NCI-H1436 treated with DMSO at 0.1 percent for 48 hours (cell line): Measurements from ENCODE around the gene WIPF2.

Experiments used
- DNase-seq: peaks from one replicate; lab custom pipeline; 2025; lab: John Stamatoyannopoulos, UW

Gene WIPF2, protein sequence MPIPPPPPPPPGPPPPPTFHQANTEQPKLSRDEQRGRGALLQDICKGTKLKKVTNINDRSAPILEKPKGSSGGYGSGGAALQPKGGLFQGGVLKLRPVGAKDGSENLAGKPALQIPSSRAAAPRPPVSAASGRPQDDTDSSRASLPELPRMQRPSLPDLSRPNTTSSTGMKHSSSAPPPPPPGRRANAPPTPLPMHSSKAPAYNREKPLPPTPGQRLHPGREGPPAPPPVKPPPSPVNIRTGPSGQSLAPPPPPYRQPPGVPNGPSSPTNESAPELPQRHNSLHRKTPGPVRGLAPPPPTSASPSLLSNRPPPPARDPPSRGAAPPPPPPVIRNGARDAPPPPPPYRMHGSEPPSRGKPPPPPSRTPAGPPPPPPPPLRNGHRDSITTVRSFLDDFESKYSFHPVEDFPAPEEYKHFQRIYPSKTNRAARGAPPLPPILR

DNA sequence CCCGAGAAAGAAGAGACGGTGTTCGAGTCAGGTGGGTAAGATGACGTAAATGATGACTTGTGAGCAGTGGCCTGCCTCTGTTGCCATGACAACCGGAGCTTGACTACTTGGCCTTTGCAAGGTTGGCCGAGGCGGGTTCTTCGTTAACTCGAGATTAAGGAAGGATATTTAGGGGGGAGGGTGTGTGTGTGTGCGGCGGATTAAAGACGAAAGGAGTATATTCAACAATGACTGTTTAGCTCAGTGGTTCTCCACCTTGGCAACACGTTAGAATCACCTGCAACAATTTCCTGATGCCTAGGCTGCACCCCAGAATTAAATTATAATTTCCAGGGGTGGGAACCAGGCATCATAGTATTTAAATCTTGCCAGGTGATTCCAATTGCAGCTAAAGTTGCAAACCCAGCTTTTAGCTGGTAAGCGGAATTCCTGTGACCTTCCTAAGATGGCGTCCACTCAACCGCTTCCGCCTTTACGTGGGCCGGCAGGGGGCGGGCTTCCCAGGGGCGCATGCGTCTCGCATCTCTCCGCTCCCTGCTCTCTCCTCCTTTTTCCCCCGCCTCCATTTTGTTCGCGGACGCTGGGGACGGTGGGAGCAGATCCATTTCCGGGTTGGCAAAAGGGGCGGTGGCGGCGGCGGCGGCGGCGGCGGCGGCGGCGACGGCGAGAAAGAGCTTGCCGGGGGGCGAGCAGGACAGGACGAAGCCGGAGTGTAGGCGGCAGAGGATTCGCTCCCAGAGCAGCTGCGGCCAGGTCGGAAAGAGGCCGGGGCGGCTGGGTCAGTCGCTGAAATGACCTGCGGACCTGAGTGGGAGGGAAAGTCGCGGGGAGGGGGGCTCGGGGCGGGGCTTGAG lies at the start of gene WIPF2:
WIPF2 (plus strand) TSS at position 565 of the 854 bp plus-strand sequence. CDS start 37,156 bp downstream, outside the sequence.
- peak; percentile 87 for DNase-seq

DNA sequence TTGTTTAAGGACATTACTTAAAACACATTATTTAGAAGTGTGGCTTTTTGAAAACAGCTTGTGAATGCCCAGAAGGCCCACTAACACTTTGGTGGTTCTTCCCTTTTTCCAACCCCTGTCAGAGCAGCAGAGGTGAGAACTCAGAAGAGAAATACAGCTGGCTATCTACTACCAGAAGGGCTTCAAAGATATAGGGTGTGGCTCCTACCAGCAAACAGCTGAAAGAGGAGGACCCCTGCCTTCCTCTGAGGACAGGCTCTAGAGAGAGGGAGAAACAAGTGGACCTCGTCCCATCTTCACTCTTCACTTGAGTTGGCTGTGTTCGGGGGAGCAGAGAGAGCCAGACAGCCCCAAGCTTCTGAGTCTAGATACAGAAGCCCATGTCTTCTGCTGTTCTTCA lies 48.8 kb upstream of the WIPF2 start:
- DNase-seq = no peak

DNA sequence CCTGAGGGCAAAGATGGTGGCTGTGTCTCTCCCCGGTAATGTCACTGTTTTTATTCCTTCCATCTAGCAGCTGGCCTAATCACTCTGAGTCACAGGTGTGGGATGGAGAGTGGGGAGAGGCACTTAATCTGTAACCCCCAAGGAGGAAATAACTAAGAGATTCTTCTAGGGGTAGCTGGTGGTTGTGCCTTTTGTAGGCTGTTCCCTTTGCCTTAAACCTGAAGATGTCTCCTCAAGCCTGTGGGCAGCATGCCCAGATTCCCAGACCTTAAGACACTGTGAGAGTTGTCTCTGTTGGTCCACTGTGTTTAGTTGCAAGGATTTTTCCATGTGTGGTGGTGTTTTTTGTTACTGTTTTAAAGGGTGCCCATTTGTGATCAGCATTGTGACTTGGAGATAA lies 47.4 kb upstream of the WIPF2 start:
- DNase-seq = no peak

DNA sequence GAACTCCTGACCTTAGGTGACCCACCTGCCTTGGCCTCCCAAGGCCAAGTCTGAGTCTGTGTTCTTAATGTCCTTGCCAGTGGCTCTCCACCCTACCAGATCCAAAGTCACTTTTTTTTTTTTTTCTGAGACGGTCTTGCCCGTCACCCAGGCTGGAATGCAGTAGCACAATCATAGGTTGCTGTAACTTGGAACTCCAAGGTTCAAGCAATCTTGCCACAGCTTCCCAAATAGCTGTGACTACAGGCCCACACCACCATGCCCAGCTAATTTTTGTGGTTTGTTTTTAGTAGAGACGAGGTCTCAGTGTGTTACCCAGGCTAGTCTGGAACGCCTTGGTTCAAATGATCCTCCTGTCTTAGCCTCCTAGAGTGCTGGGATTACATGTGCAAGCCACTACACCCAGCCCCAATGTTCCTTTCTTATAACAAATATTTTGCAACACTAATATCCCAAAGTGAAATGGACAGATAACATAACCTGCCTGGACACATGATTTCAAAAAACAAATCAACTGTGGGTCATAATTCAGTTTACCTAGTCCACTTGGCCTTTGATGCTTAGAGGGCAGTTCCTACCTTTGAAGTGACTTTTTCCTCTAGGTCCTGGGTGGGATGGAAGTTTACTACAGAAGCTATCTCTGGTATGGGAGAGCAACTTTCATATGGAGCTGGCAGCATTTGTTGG lies 45.9 kb upstream of the WIPF2 start:
- no peak for DNase-seq

DNA sequence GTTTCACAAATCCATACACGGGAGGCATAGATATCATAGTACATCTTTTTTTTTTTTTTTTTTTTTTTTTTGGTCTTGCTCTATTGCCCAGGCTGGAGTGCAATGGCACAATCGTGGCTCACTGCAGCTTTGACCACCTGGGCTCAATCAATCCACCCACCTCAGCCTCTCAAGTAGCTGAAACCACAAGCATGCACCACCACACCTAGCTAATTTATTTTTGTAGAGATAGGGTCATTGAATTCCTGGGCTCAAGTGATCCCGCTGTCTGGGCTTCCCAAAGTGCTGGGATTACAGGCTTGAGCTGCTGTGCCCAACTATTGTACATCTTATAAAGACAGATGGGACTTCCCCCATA lies 45.3 kb upstream of the WIPF2 start:
- no peak for DNase-seq

DNA sequence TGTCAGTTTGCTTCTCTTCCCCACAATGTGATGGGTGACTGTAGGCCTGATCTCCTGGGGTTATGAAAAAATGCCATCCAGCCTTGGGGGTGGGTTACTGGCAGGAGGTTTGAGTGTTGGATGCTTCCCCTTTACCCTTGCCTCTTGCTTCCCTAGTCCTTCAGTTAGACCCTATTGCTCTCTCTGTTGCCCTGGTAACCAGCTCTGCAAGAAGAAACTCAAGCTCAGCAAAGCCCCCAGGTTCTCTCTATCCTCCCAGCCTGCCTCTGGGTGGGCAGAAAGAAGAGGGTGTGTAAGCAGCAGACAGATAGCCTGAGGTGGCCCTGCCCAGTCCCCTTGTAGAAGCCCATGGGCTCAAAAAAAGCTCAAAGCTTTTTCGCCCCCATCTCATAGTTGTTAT lies 44.6 kb upstream of the WIPF2 start:
- no peak for DNase-seq

DNA sequence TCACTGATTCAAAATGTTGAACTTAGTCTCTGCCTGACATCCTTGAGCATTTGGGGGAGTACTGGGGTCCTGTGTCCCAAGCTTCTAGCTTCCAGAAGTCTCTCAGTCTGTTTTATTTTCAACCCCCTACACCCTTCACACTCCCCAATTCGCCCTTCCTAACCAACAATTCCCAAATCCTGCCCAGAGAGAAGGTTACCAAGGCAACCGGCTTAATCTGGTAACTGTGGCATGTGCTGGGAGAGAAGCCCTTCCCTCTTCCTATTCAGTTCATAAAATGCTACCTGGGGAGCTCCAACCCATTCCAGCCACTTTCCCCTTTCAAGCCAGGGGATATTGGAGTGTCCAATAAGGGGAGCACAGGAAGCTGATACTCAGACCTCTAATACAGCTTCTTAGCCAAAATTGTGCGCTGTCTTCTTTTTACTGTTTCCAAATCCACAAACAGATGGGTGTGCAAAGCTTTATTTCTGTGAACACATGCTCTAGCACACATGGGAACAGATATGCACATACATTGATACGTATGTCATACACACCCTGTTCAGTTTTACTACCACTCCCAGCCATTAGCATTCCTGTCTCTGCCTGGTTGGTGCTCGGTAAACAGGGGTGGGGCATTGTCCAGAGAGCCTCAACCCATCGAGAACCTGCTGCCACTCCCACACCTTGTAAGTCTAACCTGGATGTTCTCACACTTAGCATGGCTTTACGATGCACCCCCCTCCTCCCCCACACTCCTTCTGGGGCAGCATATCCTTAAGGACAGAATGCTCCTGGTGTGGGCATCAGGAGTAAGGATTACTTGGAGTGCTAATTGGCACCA lies 43.0 kb upstream of the WIPF2 start:
- DNase-seq = no peak

DNA sequence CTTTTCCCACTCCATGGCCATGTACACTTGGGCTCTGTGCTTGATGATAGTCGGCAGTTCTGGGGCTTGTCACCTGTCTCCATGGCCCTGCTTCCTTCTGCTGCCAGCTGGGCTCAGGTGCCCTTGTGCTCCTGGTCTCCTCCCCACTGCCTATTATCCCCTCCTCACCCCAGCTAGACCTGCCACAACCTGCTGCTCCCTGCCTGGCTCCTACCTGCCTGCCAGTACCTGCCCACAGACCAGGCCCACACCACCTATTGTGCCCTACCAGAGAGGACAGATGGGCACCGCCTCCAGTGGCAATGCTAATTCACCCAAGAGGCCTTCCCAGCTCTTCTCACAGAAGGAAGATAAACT lies 42.4 kb upstream of the WIPF2 start:
- no peak for DNase-seq

DNA sequence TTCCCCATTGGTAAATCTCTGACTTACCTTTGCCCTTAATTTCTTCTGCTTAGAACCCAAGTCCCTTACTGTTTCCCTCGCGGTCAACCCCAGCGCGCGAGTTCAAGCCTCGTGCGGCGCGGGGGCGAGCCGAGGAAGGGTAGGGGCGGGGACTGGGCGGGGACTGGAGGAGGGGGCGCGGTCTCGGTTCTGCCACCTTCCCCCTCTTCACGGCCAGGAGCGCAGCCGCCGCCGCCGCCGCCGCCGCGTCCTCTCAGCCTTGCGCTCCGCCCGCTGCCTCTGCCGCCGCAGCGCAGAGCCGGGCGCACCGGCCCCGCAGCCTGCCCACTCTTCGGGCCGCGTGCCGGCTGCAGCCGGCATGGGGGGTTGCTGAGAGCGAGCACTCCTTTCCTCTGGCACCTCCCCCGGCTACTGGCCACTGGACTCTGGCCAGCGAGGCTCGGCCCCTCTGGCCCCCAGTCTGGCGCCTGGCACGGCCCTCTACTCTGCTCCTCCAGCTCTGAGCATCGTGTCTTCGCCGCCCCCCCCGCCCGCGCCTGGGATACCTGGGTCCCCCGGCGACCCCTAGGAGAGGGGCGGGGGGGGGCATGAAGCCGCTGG lies 41.7 kb upstream of the WIPF2 start, which contains the start of gene RAPGEFL1:
RAPGEFL1 (plus strand) TSS at position 196 of the 600 bp plus-strand sequence; CDS start at position 588, 392 bp downstream.
- peak; percentile 25 for DNase-seq

DNA sequence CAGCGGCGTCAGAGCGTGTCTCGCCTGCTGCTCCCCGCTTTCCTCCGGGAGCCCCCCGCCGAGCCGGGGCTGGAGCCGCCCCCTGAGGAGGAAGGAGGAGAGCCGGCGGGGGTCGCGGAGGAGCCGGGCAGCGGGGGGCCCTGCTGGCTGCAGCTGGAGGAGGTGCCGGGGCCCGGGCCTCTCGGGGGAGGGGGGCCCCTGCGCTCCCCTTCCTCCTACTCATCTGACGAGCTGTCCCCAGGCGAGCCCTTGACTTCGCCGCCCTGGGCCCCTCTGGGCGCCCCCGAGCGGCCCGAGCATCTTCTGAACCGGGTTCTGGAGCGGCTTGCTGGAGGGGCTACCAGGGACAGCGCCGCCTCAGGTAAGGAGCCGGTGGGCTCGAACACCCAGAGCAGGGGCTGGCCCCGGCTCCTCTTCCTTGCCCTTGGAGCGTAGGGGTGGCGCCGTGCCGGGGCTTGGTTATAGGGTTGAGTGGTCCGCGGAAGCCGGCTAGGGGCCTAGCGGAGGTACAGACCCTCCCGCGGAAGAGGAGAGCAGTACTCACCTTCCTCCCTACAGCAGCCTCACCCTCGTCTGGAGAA lies 41.0 kb upstream of the WIPF2 start:
- DNase-seq = no peak

DNA sequence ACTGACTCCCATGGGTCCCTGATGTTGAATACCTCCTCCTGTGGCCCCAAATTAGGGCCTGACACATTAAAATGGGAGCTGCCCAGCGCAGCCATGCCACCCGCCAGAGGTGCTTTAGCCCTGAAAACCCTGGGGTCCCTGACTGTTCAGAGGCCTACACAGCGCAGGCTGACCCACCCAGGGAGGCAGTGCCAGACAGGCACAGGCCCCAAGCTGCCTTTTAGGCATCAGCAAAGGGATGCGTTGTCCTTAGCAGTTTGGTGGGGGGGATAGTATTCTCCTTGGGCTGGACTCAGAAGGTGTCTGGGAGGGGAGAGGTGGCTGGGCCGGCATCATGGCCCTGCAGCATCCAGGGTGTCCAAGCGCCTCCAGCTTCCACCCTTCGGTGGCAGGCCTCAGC lies 40.4 kb upstream of the WIPF2 start:
- no peak for DNase-seq

DNA sequence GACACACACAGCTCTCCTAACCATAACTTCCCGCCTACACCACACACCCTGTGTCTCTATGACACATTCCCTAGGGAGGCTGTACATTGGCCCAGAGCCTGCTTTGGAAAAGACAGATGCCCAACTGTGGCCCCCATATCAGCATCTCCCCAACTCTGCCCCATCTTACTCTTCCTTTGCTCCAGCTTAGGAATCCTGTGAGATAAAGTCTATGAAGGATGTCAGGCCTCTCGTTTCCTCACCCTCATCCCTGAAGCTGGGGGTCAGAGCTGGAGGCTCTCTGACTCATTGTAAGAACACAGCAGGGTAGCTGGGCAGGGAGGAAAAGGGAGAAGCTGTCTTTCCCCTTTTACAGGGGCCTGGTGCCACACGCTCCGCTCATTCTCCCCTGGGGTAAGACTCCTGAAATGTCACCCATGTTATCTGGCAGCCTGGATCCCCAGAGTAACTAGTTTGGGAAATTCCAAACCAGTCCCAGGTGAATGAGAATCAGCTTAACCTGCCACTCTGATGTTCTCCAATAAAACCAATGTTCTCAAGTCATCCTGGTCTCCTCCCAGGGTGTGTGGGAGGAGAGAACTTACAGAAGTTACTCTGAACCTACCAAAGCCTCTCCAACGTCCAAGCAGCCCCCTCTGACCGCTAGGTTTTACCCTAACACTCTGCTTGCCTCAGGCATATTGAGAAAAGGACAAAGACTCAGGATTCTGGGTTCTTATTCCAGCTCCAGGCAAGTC lies 39.0 kb upstream of the WIPF2 start:
- DNase-seq = no peak

DNA sequence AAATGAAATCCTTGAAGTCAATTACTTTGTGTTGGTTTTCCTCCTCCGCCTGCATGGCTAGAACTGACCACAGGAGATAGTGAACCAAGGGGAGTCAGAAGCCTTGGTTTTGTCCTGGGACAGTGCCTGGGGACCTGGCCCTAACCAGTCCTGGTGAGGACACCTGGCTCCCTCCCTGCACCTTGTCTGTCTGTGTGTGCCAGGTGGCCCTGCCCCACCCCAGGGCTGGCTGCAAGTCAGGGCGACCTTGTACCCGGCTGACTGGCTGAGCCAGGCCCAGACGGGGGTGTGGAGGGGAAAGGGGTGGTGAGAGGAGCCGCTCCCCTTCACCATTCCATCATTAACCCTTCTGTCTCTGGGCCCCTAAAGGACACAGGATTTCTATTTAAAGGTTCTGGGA lies 38.4 kb upstream of the WIPF2 start:
- DNase-seq = no peak

DNA sequence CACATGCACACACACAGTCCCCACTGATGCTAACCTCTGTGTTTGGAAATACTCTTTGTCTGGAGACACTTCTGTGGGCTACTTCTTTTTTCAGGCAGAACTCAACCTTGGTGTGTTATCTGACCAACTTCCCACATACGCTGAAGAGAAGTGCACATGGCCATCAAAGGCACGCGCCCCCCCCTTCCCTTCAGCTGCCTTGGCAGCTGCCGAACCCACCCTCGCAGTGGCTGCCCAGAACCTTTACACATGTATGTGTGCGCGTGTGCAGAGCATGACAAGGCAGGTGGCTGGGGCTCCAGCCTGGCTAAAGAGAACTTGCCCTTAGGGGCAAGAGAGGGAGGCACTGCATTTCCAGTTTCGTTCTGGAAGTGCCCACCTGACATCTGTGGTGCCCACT lies 37.9 kb upstream of the WIPF2 start:
- no peak for DNase-seq

DNA sequence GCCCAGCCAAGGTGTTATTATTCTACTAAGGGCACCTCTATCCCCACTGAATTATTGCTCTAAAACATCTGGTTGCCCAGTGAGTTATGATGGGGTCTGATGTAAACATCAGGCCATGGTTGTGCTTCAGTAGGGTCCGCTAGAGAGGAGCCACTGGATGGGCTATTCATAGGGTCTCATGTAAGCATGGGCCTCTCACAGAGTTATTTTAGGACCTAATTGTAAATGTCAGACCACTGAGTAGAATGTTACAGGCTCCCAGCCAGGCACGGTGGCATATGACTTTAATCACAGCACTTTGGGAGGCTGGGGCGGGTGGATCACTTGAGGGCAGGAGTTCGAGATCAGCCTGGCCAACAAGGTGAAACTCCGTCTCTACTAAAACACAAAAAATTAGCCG lies 36.5 kb upstream of the WIPF2 start:
- no peak for DNase-seq

DNA sequence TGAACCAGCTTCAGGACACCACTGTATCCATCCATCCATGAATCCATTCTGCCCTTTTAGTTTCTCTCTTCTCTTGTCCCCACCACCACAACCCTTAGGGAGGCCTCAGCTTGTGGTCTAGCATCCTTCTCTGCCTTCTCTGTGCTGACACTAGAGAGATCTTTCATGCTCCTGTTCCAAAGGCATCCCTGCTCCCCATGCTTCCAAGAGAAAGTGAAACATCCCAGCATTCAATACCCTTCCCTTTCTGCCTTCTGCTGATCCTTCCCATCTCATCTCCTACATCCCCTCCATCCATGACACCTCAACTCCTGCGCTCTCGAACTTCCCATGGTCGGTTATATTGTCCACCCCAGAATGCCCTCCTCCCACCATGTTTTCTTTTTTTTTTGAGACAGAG lies 31.9 kb upstream of the WIPF2 start:
- no peak for DNase-seq

DNA sequence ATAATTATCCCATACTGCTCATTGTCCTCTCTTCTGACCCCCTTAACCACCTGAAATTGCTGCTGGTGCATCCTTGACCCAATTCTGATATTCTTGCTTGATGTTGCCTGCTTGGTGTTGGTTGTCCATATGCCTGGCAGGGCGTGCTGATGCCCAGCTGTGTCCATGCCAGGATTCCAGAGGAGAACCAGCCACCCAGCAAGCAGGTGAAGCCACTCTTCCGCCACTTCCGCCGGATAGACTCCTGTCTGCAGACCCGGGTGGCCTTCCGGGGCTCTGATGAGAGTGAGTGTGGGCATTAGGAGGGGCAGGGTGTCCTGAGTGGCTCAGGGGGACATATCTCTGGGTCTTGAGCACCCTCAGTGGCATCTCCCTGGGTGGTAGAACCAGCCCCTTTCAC lies 30.4 kb upstream of the WIPF2 start:
- no peak for DNase-seq

DNA sequence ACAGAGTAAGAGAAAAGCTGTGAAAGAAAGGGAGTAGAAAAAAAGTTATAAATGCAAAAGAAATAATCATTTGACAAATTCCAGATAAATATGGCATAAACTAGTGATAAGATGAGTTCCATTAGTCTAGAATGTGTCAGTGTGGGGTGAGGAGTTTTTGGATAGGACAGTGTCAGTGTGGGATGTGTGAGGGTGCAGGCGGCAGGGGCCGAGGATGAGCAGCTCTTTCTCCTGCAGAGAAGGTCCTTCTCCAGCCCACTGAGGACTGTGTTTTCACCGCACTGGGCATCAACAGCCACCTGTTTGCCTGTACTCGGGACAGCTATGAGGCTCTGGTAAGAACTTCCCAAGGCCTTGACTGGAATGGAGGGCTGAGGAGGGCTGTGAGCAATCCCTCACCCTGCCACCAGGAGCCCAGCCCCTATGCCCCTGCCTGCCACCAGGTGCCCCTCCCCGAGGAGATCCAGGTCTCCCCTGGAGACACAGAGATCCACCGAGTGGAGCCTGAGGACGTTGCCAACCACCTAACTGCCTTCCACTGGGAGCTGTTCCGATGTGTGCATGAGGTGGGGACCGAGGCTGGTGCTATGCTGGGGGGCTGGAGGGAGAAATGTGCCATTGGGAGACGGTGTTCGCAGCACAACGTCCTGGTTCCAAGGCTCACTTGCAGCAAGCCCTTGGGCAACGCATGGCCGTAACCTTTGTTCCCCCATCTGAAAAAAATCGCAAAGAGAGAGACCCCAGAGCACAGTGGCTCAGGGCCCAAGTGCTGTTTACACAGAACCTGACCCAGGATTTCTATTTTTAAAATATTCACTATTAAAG lies 28.7 kb upstream of the WIPF2 start:
- DNase-seq = peak; percentile 10
